Fibroblast of skin of left quadriceps (primary cell): ENCODE data around the gene NT5C1B.
A peak's percentile ranks its signal among the peaks of the same experiment; 100 is the strongest.
"Not testable (repeated sequence)": the region's sequence is repeated elsewhere in the genome, so short reads cannot be mapped to it uniquely, and the experiment has no call there.

Experiments
- DNase-seq, 2 experiments: peaks; one replicate each; pipeline ENCODE4 v3.0.0-alpha.2; 2013; ENCODE audit warnings: low read depth in 2 of 2

The NT5C1B gene

GRCh38 chr2:18589354-18589753 lies at the start of gene NT5C1B:
TSS of gene NT5C1B (minus strand) at chr2:18589569. CDS start at chr2:18589468, 101 bp downstream.
- DNase-seq: no peak

DNA sequence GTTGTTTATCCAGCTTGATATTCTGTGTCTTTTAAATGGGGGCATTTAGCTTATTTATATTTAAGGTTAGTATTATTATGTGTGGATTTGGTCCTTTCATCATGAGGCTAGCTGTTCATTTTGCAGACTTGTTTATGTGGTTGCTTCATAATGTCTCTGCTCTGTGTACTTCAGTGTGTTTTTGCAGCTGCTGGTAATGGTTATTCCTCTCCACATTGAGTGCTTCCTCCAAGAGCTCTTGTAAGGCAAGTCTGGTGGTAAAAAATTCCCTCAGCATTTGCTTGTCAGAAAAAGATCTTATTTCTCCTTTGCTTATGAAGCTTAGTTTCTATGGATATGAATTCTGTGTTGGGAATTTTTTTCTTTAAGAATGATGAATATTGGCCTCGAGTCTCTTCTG lies 47.8 kb upstream of the NT5C1B start:
- DNase-seq: no peak

GRCh38 chr2:18632699-18633098 lies 43.3 kb upstream of the NT5C1B start:
- not testable (repeated sequence) for DNase-seq

DNA sequence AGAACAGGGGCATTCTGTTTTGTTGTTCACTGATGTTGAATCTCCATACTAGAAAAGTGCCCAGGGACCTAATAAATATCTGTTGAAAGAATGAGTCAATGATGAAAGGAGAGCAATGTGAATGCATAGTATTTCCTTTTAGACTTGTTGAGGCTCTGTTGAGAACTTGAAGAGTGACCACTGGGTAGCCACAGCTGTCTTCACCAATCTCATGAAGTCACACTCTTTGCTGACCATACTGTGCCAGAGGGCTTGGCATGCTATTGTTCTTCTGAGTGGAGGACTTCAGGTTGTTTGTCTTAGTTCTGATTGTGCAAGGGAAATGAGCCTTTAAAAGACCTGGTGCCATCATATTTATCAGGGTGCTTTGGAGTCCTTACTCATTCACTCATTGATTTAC lies 41.6 kb upstream of the NT5C1B start:
- DNase-seq: no peak

DNA sequence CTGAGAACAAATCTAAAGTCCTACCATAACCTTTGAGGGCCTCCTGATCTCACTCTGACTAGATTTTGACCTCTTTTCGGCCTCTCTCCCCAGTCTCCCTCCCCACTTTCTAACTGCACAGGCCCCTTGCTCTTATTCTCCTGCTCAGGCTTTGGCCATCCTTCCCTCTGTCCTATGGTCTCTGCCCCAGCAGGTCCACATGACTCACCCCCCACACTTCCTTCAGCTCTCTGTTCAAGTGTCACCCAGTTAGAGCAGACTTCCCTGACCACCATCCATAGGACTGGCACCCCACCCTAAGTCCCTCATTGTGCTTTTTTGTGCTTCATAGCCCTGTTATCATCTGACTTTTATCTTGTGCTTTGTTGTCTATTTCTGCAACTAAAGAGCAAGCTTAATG lies 41.2 kb upstream of the NT5C1B start:
- no peak for DNase-seq

- peak; percentile 55 to 56 for DNase-seq
These were observed 40.7 kb upstream of the NT5C1B start for GRCh38 chr2:18630101-18630500.

DNA sequence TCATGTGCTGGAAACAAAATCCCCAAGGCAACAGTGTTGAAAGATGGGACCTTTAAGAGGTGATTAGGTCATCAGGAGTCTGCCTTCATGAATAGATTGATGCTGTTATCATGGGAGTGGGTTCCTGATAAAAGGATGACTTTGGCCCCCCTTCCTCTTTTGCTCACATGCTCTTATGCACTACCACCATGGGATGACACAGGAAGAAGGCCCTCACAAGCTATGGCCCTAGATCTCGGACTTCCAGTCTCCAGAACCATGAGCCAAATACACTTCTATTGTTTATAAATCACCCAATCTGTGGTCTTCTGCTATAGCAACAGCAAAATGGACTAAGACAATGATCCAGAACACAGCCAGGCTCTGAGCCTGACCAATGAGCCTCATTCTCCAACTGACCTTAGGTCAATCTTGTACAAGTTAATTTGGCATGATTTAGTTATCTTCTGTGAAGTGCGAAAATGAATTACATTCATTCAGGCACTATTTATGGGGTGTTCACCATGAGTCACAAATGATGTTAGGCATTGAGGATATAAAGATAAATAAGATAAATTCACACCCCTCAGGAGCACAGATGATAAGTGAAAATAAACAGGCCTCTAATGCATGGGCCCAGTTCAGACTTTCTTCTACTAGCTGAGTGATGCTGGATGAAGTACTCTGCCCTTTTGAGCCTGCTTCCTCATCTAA lies 37.7 kb upstream of the NT5C1B start:
- DNase-seq: peak; percentile 23 to 27

DNA sequence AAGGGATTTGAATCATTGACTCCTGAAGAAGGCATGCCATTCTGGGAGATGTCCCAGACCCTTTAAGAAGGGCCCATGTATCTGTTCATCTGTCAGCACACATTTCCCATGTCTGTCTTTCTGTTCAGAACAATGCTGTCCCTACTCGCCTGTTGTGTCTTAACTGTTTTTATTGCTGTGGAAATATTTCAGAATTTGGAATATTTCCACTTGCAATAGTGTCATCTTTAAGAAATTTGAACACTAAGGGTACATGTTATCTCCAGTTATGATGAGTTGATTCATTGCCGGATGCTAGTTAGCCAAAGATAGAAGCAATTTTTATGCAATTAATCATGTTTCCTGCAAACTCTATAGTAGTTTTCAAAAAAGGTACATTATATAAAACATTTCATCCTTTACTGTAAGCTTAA lies 36.9 kb upstream of the NT5C1B start:
- peak; percentile 76 to 82 for DNase-seq

DNA sequence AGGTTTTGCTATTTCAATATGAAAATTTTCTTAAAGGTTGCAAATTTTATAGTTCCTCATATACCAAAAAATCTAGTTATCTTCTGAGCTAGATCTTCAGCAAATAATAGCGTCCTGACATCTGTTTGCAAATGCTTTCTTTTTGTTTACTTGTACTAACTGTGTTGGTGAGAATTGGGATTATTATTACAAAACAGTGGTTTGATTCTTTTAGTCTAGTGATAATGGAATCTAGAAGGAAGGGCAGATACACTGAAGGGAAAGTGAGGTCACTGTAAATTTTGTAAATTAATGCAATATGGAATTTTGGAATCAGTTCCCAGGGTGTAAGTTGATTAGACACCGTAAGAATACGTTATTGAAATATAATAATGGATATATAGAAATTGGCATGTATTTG lies 36.2 kb upstream of the NT5C1B start:
- no peak for DNase-seq

DNA sequence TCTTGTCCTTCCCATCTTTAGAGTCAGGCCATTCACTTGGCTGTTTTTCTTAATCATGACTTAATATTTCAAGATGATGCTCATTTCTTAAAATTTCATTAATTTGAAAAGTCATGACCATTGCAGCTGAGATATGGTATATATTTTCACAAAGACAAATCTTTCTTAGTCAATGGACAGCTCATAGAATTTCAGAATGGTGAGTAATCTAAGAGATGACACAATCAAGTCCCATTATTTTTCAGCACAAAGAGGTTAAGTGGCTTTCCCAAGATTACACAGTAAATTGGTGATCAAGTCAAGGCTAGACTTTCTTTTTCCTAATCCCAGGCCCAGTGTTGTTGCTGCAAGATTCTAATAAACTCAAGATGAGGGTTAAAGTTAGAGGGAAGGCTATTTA lies 34.4 kb upstream of the NT5C1B start:
- peak; percentile 31 to 34 for DNase-seq

- DNase-seq: no peak
These were observed 31.7 kb upstream of the NT5C1B start for GRCh38 chr2:18620867-18621632.

DNA sequence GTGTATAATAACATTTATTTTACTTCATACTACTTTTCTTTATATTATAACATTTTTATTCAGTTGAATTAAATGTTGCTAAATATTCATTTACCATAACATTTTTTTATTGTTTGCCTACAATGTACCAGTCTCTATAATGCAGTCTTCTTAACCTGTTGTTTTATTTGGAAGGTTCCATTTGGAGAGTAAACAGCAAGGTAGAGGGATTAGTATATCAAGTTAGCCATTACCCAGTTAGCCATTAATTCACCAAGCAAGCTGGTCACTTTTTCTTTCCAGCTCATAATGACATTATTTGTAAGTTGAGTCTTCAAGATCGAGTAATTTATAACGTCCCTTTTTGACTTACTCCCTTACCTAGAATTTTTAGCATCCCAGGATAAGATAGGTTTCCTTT lies 29.7 kb upstream of the NT5C1B start:
- no peak for DNase-seq

- peak in 1 of 2 experiments; percentile 20 for DNase-seq
These were observed 24.7 kb upstream of the NT5C1B start for GRCh38 chr2:18614041-18614440.

- no peak for DNase-seq
These were observed 22.8 kb upstream of the NT5C1B start for GRCh38 chr2:18612133-18612532.

GRCh38 chr2:18611604-18612003 lies 22.2 kb upstream of the NT5C1B start:
- DNase-seq: no peak

DNA sequence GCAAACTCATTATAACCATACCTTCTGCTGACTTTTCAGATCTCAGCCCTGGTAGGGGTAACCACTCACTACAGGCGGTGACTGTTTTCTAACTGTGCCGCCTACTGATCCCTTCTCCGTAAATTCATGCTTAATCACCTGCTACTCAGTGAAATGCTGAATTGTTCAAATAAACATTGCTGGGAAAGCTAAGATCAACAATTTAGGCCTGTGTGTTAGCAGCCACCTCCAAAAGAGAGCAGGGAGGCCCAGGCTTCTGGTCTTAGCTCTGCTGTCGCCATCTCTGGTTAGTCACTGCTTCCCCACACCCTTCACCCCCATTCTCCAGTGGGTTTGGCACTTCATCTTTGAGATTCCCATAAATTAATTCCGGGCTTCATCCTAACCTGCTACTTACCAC lies 21.8 kb upstream of the NT5C1B start:
- DNase-seq: no peak

- DNase-seq: no peak
These were observed 21.3 kb upstream of the NT5C1B start for GRCh38 chr2:18610651-18611050.

DNA sequence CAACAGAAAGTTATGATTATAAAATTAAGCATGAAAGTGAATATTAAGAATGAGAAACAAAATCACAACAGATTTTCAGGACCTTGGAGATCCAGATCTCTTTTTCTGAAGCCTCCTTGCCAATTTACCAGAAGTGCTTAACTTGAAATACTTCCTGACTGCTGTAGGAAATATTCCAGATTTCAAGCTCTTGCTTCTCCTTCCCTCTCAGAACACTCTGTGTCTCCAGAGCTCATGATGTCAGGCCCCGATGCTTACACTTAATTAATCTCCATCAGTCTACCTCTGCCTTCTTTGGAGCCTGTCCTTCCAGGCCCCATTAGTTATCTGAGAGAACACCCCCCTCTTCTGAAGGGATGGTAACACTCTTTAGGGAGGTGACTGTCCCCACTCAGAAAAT lies 20.7 kb upstream of the NT5C1B start:
- no peak for DNase-seq

DNA sequence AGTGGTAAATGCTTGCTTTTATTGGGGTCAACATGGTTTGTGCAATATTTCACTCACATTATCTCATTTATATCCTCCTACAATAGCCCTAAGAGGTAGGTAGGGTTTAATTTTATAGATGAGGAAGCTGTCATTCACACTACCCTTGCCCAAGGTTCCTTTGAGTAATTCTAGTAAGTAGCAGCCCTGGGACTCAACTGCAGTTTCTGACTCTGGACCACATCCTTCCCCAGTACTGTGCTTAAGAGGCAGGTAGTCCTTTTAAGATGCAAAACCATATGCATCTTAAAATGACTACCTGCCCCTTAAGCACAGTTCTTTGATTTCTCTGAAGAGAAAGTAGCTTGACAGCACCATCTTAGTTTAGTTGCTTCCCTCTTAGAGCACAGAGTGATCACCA lies 15.7 kb upstream of the NT5C1B start:
- DNase-seq: no peak

GRCh38 chr2:18604531-18604885 lies 15.1 kb upstream of the NT5C1B start:
- no peak for DNase-seq

GRCh38 chr2:18603854-18604530 lies 14.6 kb upstream of the NT5C1B start:
- no peak for DNase-seq

GRCh38 chr2:18602298-18602697 lies 12.9 kb upstream of the NT5C1B start:
- no peak for DNase-seq

- no peak for DNase-seq
These were observed 10.9 kb upstream of the NT5C1B start for GRCh38 chr2:18600255-18600613.
